GM12875 (cell line): ENCODE results near the gene MAST4.

Experiments used
- H3K4me3 ChIP-seq: one replicate; pipeline ENCODE4 v1.5.1; 2011; ENCODE audit warnings: low read depth, low read length, control low read depth
- CTCF ChIP-seq: IDR thresholded peaks from 2 replicates; pipeline ENCODE4 v1.5.1; 2011; ENCODE audit warnings: low read depth, mild to moderate bottlenecking, control low read depth, inconsistent platforms, low read length, moderate library complexity, borderline replicate concordance; ENCODE audit not compliant: insufficient read depth

Gene MAST4

GRCh38 chr5:67143549-67143948 lies 547.4 kb downstream of the MAST4 start:
- no peak overlapping the region for H3K4me3 ChIP-seq

DNA sequence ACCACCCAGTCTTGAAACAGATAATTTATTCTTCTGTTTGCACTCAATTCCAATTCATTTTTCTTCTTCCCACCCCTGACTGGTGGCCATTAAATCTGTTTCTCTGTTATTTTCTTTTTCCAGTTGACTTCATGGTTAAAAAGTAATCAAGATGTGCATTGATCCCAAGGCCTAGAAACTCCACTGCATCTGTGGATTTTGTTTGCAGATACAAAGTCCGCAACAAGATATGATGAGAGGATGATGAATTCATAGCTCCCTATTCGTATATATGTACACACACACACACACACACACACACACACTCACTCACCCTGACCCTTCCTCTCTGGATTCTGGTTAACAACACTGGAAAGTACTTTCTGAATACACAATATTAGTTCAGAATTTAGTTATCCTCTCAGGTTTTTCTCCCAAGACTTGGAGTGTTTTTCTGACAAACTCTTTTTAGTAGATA lies 548.0 kb downstream of the MAST4 start:
- H3K4me3 ChIP-seq, result no peak overlapping the region
- TF ChIP-seq CTCF, result no peak

More at GRCh38 chr5:67143549-67143948, 547.4 kb downstream of the MAST4 start:
- TF ChIP-seq CTCF, result no peak

- no peak overlapping the region for H3K4me3 ChIP-seq
- no peak for TF ChIP-seq CTCF
Observed at GRCh38 chr5:67146574-67146973, 550.4 kb downstream of the MAST4 start.

GRCh38 chr5:67146981-67147380 lies 550.8 kb downstream of the MAST4 start:
- TF ChIP-seq CTCF, result no peak
- H3K4me3 ChIP-seq, result no peak overlapping the region

DNA sequence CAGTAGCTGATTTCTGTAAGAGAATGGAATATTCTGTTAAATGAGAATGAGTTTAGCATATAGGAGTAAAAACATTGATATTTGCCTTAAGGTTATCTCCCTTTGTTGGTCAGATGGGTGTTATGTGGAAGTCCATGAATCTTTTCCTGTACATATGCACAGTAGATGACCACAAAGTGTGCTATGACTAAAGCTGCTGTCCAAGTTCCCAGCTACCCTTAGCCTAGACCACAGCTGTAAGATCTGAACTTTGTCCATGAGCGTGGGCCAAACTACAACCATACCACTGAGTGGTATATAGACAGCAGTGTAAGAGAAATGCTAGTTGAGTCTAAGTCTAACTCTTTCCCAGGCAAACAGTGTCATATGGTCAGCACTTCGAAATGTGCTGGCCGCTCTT lies 551.6 kb downstream of the MAST4 start:
- no peak for TF ChIP-seq CTCF
- H3K4me3 ChIP-seq, result no peak overlapping the region

GRCh38 chr5:67149057-67149950 lies 553.1 kb downstream of the MAST4 start:
- no peak overlapping the region for H3K4me3 ChIP-seq
- TF ChIP-seq CTCF, result no peak
